Activated CD4-positive, CD25-positive, alpha-beta regulatory T cell (primary cell): ENCODE results near the gene SLC9A9.
A peak's percentile ranks its signal among the peaks of the same experiment; 100 is the strongest.
"Not testable (repeated sequence)": the region's sequence is repeated elsewhere in the genome, so short reads cannot be mapped to it uniquely, and the experiment has no call there.

ENCODE experiments used
- DNase-seq, 4 experiments: peaks; one replicate each; lab custom pipeline; 2025; lab: John Stamatoyannopoulos, UW

The SLC9A9 gene

GRCh38 chr3:143755978-143756377 is 92.3 kb downstream of the SLC9A9 start:
- no peak for DNase-seq

GRCh38 chr3:143754090-143754489 is 94.2 kb downstream of the SLC9A9 start:
- no peak for DNase-seq

GRCh38 chr3:143753456-143753855 is 94.8 kb downstream of the SLC9A9 start:
- DNase-seq, result no peak

GRCh38 chr3:143753006-143753405 is 95.3 kb downstream of the SLC9A9 start:
- no peak for DNase-seq

- DNase-seq, result peak in 3 of 4 experiments; percentile 1 to 14 (median 6)
These were observed 96.6 kb downstream of the SLC9A9 start for GRCh38 chr3:143751643-143752178.

GRCh38 chr3:143750841-143751240 is 97.4 kb downstream of the SLC9A9 start:
- DNase-seq, result no peak

- DNase-seq, result no peak
These were observed 98.3 kb downstream of the SLC9A9 start for GRCh38 chr3:143749926-143750325.

GRCh38 chr3:143737065-143737464 is 111.2 kb downstream of the SLC9A9 start:
- DNase-seq, result no peak

- no peak for DNase-seq
These were observed 111.9 kb downstream of the SLC9A9 start for GRCh38 chr3:143736205-143736997.

GRCh38 chr3:143731776-143732175 is 116.5 kb downstream of the SLC9A9 start:
- DNase-seq, result no peak

- no peak for DNase-seq
These were observed 116.9 kb downstream of the SLC9A9 start for GRCh38 chr3:143731320-143731719.

GRCh38 chr3:143727391-143727790 is 120.9 kb downstream of the SLC9A9 start:
- DNase-seq, result no peak

- DNase-seq, result no peak
These were observed 121.5 kb downstream of the SLC9A9 start for GRCh38 chr3:143726727-143727126.

- DNase-seq, result no peak
These were observed 127.9 kb downstream of the SLC9A9 start for GRCh38 chr3:143720381-143720780.

- no peak for DNase-seq
These were observed 129.8 kb downstream of the SLC9A9 start for GRCh38 chr3:143718463-143718862.

GRCh38 chr3:143716731-143717130 is 131.5 kb downstream of the SLC9A9 start:
- no peak for DNase-seq

- no peak for DNase-seq
These were observed 135.7 kb downstream of the SLC9A9 start for GRCh38 chr3:143712522-143712921.

- DNase-seq, result no peak
These were observed 140.4 kb downstream of the SLC9A9 start for GRCh38 chr3:143707848-143708247.

- DNase-seq, result no peak
These were observed 147.8 kb downstream of the SLC9A9 start for GRCh38 chr3:143700431-143700975.

- no peak for DNase-seq
These were observed 148.8 kb downstream of the SLC9A9 start for GRCh38 chr3:143699424-143699823.

- no peak for DNase-seq
These were observed 149.5 kb downstream of the SLC9A9 start for GRCh38 chr3:143698682-143699303.

GRCh38 chr3:143697975-143698374 is 150.3 kb downstream of the SLC9A9 start:
- no peak for DNase-seq

GRCh38 chr3:143695333-143695732 is 152.9 kb downstream of the SLC9A9 start:
- not testable (repeated sequence) for DNase-seq
